Colonic mucosa (tissue), 4 donors: ENCODE results near the gene SMOC1. TPM values are rescaled to one million over a fixed set of nuclear protein-coding genes. Genes with fewer than 3 reads are reported as not detected.

Experiments
- DNase-seq: peaks from one replicate; pipeline ENCODE4 v3.0.0-alpha.2; 2020
- H3K27ac ChIP-seq: fragments of 200-600 bp; one replicate; pipeline ENCODE4 v1.8.0; 2021
- H3K27me3 ChIP-seq: fragments of 200-600 bp; one replicate; pipeline ENCODE4 v1.8.0; 2021
- H3K36me3 ChIP-seq: fragments of 200-600 bp; one replicate; pipeline ENCODE4 v1.8.0; 2021
- H3K4me1 ChIP-seq: fragments of 200-600 bp; one replicate; pipeline ENCODE4 v1.8.0; 2021; ENCODE audit warnings: mild to moderate bottlenecking
- H3K4me3 ChIP-seq: fragments of 200-600 bp; one replicate; pipeline ENCODE4 v1.8.0; 2021
- H3K9ac ChIP-seq, 2 donors: one replicate each; pipeline ENCODE4 v1.7.0; 2013; ENCODE audit warnings: control low read depth in 2 of 2, low read depth in 2 of 2, low read length in 2 of 2
- H3K9me3 ChIP-seq: fragments of 200-600 bp; one replicate; pipeline ENCODE4 v1.8.0; 2021
- CTCF ChIP-seq: fragments of 200-600 bp; IDR thresholded peaks from one replicate; pipeline ENCODE4 v1.8.0; 2022; ENCODE audit warnings: antibody characterized with exemption, mild to moderate bottlenecking
- intact Hi-C: fragments of 100-400 bp; cut with DNase I; formaldehyde crosslinking; loops from one replicate; pipeline ENCODE4 v1.14.1; 2022
- total RNA-seq, 2 donors: library from RNA; stranded (reverse); fragmentation: NEBNext Ultra II Directional in 1 of 2; extraction: Animal tissue kit (Norgen Biotek cat#: 25700) in 1 of 2; gene quantifications; one replicate each; pipeline ENCODE4 v1.2.1, GENCODE V29; 2021
- donor health status: healthy.
- donor health status: DM: no; HTN: no; CAD: no.
- donor health status: DM: no; HTN: no; CAD: no.

SMOC1 gene
- total RNA-seq, 2 donors from 2014 or later = 0.50 to 0.67 TPM

- H3K4me3 ChIP-seq = no peak overlapping the region
- no peak for TF ChIP-seq CTCF
- intact Hi-C loops = no loop called here
- no peaks in the 10 kb centered on the region for H3K36me3 ChIP-seq
- no peak for DNase-seq
- no peaks in the 10 kb centered on the region for H3K9me3 ChIP-seq
- no peak overlapping the region for H3K27ac ChIP-seq
- H3K27me3 ChIP-seq = no peaks in the 10 kb centered on the region
- no peaks in the 10 kb centered on the region for H3K4me1 ChIP-seq
- H3K9ac ChIP-seq = no peak overlapping the region
These were observed 170.4 kb downstream of the SMOC1 start for GRCh38 chr14:70049605-70050004.

DNA sequence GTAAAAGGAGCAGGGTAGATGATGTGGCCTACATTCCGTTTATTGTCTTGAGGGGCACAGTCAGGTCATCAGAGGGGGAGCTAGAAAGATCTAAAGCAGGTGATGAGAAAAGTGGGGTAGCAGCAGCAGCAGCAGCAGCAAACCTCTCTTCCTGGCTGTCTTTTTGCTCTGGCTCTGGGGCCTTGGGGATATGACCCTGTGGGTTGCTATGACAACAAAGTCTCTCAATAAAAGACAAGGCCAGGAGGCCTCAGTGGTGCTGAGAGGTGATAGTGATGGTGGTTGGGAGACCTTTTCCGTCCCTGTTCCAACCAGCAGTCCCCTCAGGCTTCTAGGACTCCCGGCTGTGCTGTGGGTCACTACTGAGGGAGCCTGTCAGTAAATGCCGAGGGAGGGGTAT, 170.9 kb downstream of the SMOC1 start:
- H3K27me3 ChIP-seq = no peaks in the 10 kb centered on the region
- intact Hi-C loops = no loop called here
- no peak overlapping the region for H3K27ac ChIP-seq
- H3K4me3 ChIP-seq = no peak overlapping the region
- no peak for DNase-seq
- H3K9ac ChIP-seq = no peak overlapping the region
- H3K9me3 ChIP-seq = no peaks in the 10 kb centered on the region
- no peak for TF ChIP-seq CTCF
- no peaks in the 10 kb centered on the region for H3K4me1 ChIP-seq
- no peaks in the 10 kb centered on the region for H3K36me3 ChIP-seq

DNA sequence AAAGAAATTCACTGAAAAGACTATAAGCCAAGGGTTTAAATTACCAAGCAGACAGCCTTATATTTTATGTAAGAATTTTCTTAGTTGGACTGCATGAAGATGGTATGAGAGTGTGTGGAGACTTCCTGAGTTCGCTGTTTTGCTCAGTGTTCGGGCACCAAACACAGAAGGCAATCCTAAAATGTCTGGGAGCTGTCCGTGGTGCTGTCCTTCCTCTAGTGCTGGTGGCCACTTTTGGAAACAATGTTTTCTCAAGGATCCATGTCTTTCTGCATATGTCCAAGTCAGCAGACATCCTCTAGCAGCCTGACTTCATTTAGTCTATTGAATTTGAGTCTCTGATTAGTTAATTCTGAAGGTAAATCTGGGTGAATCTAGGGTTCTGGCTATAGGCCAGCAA, 173.8 kb downstream of the SMOC1 start:
- intact Hi-C loops = no loop called here
- H3K9ac ChIP-seq = no peak overlapping the region
- TF ChIP-seq CTCF = no peak
- DNase-seq = peak; percentile 32
- no peak overlapping the region for H3K4me3 ChIP-seq
- H3K27me3 ChIP-seq = no peaks in the 10 kb centered on the region
- H3K36me3 ChIP-seq = no peaks in the 10 kb centered on the region
- H3K4me1 ChIP-seq = no peaks in the 10 kb centered on the region
- no peak overlapping the region for H3K27ac ChIP-seq
- no peaks in the 10 kb centered on the region for H3K9me3 ChIP-seq

GRCh38 chr14:70057519-70058136, 178.4 kb downstream of the SMOC1 start:
- Histone ChIP-seq H3K9me3 (no peaks in the 10 kb centered on the region), H3K27me3 (no peaks in the 10 kb centered on the region), H3K36me3 (no peaks in the 10 kb centered on the region), H3K4me3 (no peak overlapping the region), H3K27ac (no peak overlapping the region), H3K9ac (no peak overlapping the region), H3K4me1 (no peaks in the 10 kb centered on the region)
- DNase-seq = no peak
- intact Hi-C loops = no loop called here
- TF ChIP-seq CTCF = no peak

DNA sequence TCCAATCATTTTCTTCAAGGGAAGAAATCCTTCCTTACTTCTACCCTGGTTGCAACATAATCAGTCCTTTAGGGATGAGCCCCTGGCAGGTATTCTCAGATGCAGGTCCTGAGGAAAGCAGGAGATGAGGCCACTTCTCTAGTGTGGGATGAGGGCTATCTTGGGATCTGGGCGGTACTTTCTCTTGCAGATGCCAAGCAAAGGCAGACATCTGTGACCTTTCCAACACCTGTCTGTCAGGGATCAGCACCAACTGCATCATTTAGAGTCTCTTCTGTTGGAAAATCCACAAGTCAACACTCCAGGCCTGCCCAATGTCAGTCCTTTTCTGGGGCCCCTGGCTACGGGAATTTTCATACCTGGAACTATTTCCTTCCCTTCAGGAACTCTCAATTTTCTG, 180.3 kb downstream of the SMOC1 start:
- no peaks in the 10 kb centered on the region for H3K36me3 ChIP-seq
- intact Hi-C loops = no loop called here
- no peaks in the 10 kb centered on the region for H3K4me1 ChIP-seq
- H3K27ac ChIP-seq = no peak overlapping the region
- H3K27me3 ChIP-seq = no peaks in the 10 kb centered on the region
- DNase-seq = no peak
- no peak overlapping the region for H3K4me3 ChIP-seq
- no peak overlapping the region for H3K9ac ChIP-seq
- TF ChIP-seq CTCF = no peak
- no peaks in the 10 kb centered on the region for H3K9me3 ChIP-seq
